Measurements from ENCODE around the gene TULP3. TPM values are rescaled to one million over a fixed set of nuclear protein-coding genes. Genes with fewer than 3 reads are reported as not detected.

Gene TULP3
- total RNA-seq, 1 donor = 43.4 TPM

DNA sequence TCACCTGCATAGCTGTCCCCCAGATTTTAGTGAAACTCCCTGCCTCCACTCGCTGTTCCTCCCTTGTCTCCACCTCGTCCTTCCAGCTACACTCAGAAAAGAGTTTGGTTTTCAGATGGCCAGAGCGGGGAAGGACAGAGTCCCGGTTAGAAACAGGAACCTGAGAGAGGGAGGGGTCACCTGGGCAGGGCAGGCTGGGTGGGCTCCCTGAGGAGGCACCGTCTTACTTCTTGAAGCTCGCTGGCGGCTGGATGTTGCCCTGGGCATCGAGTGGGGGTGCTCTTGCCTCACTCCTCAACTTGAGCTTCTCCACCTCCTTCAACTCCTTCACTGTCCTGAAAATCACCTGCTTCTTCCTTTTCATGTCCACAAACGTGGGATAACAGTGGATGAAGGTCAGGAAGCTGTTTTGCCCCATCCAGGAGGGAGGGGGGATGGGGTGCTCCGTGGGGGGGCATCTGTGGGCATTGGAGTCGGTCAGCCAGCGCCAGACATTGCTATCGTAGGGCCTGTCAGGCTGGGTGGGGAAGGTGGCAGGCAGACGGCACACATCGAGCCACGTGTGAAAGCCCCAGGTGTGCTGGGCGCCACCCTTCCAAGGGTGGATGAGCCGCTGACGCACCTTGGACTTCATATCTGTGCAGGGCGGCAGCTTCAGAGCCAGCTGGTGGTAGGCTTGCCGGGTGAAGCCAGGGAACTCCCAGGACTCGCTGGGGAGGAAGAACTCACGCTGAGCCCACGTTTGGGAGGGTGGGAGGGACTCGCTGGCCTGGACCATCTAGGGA, 35.8 kb upstream of the TULP3 start:
- TF ChIP-seq, protein P1, sequence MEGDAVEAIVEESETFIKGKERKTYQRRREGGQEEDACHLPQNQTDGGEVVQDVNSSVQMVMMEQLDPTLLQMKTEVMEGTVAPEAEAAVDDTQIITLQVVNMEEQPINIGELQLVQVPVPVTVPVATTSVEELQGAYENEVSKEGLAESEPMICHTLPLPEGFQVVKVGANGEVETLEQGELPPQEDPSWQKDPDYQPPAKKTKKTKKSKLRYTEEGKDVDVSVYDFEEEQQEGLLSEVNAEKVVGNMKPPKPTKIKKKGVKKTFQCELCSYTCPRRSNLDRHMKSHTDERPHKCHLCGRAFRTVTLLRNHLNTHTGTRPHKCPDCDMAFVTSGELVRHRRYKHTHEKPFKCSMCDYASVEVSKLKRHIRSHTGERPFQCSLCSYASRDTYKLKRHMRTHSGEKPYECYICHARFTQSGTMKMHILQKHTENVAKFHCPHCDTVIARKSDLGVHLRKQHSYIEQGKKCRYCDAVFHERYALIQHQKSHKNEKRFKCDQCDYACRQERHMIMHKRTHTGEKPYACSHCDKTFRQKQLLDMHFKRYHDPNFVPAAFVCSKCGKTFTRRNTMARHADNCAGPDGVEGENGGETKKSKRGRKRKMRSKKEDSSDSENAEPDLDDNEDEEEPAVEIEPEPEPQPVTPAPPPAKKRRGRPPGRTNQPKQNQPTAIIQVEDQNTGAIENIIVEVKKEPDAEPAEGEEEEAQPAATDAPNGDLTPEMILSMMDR (IDR thresholded peaks at IDR 0.05; ENCODE audit: extremely low read depth, low read depth, low read length) = no peak
- no peak for DNase-seq (ENCODE audit: insufficient read length, low spot score, missing footprints)
- no peaks in the 10 kb centered on the region for H3K79me2 ChIP-seq (ENCODE audit: insufficient read depth, low read length)
- peaks cover 5% of the 10 kb centered on the region for H3K36me3 ChIP-seq (ENCODE audit: insufficient read depth, low read length)
- H2AFZ ChIP-seq (ENCODE audit: low read length) = no peak overlapping the region
- H3K4me2 ChIP-seq (ENCODE audit: insufficient read depth, low read length) = no peak overlapping the region
- H3K4me1 ChIP-seq (ENCODE audit: insufficient read depth, low read length) = peaks cover 5% of the 10 kb centered on the region
- H3K9me3 ChIP-seq (ENCODE audit: low read depth, low read length) = no peaks in the 10 kb centered on the region
- no peak overlapping the region for H3K27ac ChIP-seq (ENCODE audit: low read depth, low read length)
- no peaks in the 10 kb centered on the region for H3K27me3 ChIP-seq (ENCODE audit: insufficient read depth, low read length)
- H4K20me1 ChIP-seq (ENCODE audit: insufficient read depth, low read length) = no peaks in the 10 kb centered on the region
- H3K4me3 ChIP-seq (ENCODE audit: insufficient read depth, low read length) = no peak overlapping the region

DNA sequence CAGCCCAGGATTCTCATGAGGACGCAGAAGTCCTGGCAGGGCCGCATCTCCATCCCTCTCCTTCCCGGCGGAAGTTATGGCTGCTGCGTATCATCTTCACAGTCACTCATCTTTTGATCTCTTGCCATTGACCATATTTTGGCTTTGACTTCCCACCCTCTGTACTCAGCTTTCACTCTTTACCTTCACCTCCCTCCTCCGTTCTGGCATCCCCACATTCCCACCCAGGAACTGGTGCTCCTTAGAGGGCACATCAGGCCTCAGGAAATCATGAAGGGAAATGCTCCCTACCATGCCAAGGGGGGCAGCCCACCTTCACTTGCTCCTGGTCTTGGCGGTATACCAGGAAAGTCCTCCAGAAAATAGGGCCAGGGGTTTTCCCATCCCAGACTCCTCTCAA, 35.1 kb upstream of the TULP3 start:
- no peak overlapping the region for H3K4me3 ChIP-seq (ENCODE audit: insufficient read depth, low read length)
- no peaks in the 10 kb centered on the region for H4K20me1 ChIP-seq (ENCODE audit: insufficient read depth, low read length)
- H3K36me3 ChIP-seq (ENCODE audit: insufficient read depth, low read length) = peaks cover 5% of the 10 kb centered on the region
- H3K27me3 ChIP-seq (ENCODE audit: insufficient read depth, low read length) = no peaks in the 10 kb centered on the region
- no peak for DNase-seq (ENCODE audit: insufficient read length, low spot score, missing footprints)
- H3K79me2 ChIP-seq (ENCODE audit: insufficient read depth, low read length) = no peaks in the 10 kb centered on the region
- H3K27ac ChIP-seq (ENCODE audit: low read depth, low read length) = no peak overlapping the region
- TF ChIP-seq, protein P1 (IDR thresholded peaks at IDR 0.05; ENCODE audit: extremely low read depth, low read depth, low read length) = no peak
- H3K9me3 ChIP-seq (ENCODE audit: low read depth, low read length) = no peaks in the 10 kb centered on the region
- H2AFZ ChIP-seq (ENCODE audit: low read length) = no peak overlapping the region
- no peaks in the 10 kb centered on the region for H3K4me1 ChIP-seq (ENCODE audit: insufficient read depth, low read length)
- H3K4me2 ChIP-seq (ENCODE audit: insufficient read depth, low read length) = no peak overlapping the region

DNA sequence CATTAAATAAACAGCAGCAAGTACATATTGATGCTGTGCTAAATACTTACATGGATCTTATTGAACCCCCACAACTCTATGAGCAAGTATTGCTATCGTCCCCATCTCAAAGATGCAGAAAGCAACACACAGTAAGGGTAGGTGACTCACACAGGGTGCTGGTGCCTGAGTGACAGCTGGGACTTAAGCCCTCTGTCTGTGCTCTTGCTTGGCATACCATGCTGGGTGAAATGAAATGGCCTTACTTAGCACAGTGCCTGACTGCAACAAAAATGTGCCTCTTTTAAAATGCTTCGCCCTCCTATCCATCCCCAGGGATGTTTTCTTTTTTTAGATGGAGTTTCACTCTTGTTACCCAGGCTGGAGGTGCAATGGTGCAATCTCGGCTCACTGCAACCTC, 34.6 kb upstream of the TULP3 start:
- Histone ChIP-seq H3K4me2 (ENCODE audit: insufficient read depth, low read length) (no peak overlapping the region), H3K27me3 (ENCODE audit: insufficient read depth, low read length) (no peaks in the 10 kb centered on the region), H2AFZ (ENCODE audit: low read length) (no peak overlapping the region), H3K4me1 (ENCODE audit: insufficient read depth, low read length) (no peaks in the 10 kb centered on the region), H3K9me3 (ENCODE audit: low read depth, low read length) (no peaks in the 10 kb centered on the region), H3K79me2 (ENCODE audit: insufficient read depth, low read length) (no peaks in the 10 kb centered on the region), H3K36me3 (ENCODE audit: insufficient read depth, low read length) (peaks cover 5% of the 10 kb centered on the region), H3K27ac (ENCODE audit: low read depth, low read length) (no peak overlapping the region), H4K20me1 (ENCODE audit: insufficient read depth, low read length) (no peaks in the 10 kb centered on the region), H3K4me3 (ENCODE audit: insufficient read depth, low read length) (no peak overlapping the region)
- no peak for DNase-seq (ENCODE audit: insufficient read length, low spot score, missing footprints)
- TF ChIP-seq, protein P1 (IDR thresholded peaks at IDR 0.05; ENCODE audit: extremely low read depth, low read depth, low read length) = no peak

DNA sequence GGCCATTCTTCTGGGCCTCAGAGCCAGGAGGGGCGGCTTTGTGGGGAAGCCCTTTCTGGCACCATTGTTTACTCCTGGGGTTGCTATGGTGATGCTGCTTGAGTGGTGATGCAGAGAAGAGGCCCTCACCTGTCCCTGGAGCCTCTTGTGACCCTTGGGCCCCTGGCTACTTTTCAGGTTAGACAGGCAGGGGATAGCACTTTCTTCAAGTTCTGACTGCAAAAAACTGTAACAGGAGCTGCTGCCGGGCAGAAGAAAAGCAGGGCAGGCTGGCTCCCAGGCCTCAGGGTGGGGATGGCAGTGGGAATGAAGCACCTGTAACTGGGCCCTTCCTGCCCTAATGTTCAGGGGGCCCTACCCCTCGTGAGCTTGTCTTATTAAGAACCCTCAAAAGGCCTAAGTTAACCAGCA, 33.7 kb upstream of the TULP3 start, which contains the start of gene TEX52:
TSS of gene TEX52 (minus strand) at position 19 of the 411 bp plus-strand sequence. CDS start at position 6, 13 bp downstream.
- Histone ChIP-seq H3K27me3 (ENCODE audit: insufficient read depth, low read length) (no peaks in the 10 kb centered on the region), H3K27ac (ENCODE audit: low read depth, low read length) (no peak within 1 kb of the TSS), H3K4me2 (ENCODE audit: insufficient read depth, low read length) (no peak within 1 kb of the TSS), H3K36me3 (ENCODE audit: insufficient read depth, low read length) (peaks cover 5% of the 10 kb centered on the region), H3K4me1 (ENCODE audit: insufficient read depth, low read length) (no peaks in the 10 kb centered on the region), H3K9me3 (ENCODE audit: low read depth, low read length) (no peaks in the 10 kb centered on the region), H2AFZ (ENCODE audit: low read length) (no peak within 1 kb of the TSS), H4K20me1 (ENCODE audit: insufficient read depth, low read length) (no peaks in the 10 kb centered on the region), H3K79me2 (ENCODE audit: insufficient read depth, low read length) (no peaks in the 10 kb centered on the region), H3K4me3 (ENCODE audit: insufficient read depth, low read length) (no peak within 1 kb of the TSS)
- DNase-seq (ENCODE audit: insufficient read length, low spot score, missing footprints) = no peak
- TF ChIP-seq, protein P1 (IDR thresholded peaks at IDR 0.05; ENCODE audit: extremely low read depth, low read depth, low read length) = no peak

All from osteoblast (primary cell).